ENCODE results near the gene CMTM4.

Gene CMTM4

DNA sequence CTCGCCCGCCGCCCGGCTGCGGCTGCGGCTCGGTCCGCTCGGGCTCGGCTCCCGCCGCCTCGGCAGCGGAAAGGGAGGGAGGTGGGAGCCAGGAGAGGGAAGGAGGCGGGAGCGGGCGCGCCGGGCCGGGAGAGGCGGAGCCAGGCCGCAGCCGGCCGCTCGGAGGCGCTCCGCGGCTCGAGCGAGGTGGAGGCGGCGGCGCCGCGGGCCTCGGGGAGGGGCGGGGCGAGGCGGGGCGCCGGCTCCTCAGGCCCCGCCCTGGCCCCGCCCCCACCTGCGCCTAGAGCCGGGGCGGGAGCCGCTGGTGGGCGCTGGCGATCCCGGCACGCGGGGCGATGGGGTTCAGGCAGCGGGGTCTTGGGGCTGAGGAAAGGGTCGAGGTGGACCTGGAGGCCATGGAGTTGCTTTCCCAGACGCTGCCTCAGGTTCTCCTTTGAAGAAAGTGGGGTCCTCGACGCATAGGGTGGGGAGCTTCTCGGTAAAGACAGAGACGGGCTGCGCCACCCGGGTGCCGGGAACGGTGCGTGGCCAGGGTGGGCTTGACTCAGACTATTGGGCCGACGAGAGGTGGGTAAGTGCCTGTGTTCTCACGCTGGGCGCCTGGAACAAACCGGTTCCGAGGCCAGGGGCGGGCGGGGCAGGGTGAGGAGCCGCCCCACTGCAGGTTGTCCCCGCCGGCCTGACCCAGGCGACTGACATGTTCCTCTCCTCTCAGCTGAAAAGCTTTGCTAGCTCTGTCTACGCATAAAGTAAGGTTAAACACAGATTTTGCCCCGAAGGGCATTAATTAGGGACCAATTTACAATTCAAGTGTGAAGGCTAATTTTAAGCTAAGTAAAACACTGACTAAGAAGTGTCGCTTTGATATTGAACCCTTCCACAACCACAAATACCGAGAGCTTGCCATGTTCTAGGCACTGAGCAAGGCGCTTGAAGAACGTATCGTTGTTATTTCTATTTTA, at the start of gene CMTM4:
Gene CMTM4 (minus strand): TSS at position 75 of the 962 bp plus-strand sequence. CDS start 218 bp downstream, outside the sequence.
- peak; percentile 93 for ATAC-seq

GRCh38 chr16:66746048-66746447, 49.5 kb upstream of the CMTM4 start:
- DNase-seq (no peak), ATAC-seq (no peak)

More for the DNA sequence above, at the start of gene CMTM4:
- DNase-seq: peak; percentile 83

DNA sequence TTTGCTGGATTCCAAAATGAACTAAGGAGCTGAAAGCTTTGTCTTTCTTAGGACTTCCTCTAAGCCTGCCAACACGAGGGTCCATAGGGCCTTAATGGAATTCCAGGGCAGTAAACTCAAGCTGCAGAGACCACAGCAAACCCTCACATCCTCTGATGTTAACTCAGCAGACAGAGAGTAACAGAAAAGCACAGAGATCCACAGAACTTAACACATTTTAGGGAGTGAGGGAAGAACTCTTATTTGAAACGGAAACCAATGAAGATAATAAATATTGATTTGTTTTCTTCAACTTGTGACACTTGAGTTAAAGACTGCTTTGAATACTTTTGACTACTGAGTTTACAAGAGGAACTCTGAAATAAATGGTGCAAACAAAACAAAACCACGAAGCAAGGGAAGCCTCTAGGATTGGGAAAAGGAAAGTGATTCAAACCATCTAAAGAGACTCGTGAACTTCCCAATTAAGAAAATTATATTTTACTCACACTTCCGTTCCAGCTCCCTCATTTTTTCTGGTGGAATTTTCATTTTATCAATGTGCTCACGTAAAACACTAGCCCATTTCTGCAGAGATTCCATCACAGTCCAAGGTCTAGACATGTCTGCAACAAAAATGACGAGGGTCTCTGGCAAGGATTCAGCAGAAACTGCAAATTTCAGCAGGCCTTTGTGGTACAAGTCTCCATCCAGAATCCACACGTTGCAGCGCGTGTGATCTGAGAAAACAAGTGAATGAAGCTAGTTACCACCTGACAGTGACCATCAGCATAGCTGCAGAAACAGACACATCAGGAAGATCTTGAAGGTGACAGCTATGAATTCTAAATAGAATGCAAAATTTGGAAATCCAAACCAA, 45.6 kb upstream of the CMTM4 start:
- no peak for ATAC-seq
- DNase-seq: no peak

DNA sequence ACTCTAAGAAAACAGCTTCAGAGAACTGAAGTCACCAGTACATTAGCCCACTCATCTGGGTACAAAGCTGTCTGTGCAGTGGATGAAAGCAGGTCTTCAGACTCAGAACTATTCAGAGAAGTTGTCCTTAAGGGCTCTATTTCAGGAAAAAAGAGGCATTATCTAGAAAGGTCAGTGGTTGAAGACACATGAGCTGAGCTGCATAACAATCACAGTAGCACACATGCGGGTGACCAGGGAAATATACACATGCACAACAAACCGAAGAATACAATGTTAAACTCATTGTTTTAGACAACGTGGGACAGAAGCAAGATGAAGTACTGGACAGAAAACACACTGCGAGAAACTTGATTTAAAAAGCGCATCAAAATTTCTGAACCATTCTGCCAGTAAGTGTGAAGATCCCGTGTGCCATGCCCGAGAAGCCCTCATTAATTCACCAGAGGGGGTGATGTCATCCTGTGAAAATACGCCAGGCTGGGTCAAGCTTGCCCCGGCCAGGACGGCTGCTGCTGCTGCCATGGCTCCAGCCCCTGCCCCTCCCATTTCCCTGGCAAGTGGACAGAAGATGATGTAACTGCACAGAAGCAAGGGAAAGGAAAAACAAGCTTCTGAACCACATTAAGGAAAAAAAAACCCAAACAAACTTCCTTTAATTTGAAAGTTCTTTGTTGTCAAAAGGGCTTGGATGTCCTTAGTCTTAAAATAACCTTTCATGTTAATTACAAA, 44.8 kb upstream of the CMTM4 start:
- ATAC-seq (no peak), DNase-seq (no peak)

DNA sequence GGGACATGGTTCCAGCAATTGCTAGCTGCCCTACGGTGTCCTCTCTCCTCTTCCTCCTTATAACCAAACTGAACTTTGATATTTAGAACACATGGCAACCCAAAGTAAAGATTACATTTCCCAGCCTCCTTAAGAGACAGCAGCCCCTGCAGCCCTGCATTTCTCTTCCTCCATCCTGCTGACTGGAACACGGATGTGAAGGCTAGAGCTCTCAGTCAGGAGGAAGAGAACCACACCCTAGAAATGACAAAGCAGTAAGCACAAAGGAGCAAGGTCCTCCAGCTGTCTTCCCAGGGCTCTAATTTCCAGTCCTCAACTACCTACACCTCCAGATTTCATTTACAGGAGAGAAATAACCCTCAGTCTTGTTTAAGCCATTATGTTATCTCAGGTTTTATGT, 44.0 kb upstream of the CMTM4 start:
- no peak for DNase-seq
- ATAC-seq: no peak

DNA sequence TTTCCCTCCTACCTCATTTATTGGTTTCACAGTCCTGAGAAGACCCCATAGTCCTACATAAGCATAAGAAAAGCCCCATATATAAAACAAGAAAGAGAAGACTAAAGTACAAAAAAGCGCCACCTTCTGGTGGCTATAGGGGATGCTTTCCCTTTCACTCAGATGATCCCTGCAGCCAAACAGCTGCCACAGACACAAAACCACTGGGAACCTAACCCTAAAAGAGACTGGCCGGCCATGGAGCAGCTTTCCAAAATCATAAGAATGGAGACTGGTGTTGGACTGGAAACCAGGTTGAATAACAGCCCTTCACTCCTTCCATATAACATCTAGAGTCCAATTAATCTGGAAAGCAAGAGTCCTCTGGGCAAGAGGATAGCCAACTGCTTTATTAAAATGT, 43.5 kb upstream of the CMTM4 start:
- ATAC-seq (peak; percentile 52), DNase-seq (peak; percentile 29)

- DNase-seq (peak; percentile 18), ATAC-seq (no peak)
Observed at GRCh38 chr16:66735891-66736290, 39.3 kb upstream of the CMTM4 start.

- no peak for DNase-seq
- ATAC-seq: no peak
Observed at GRCh38 chr16:66731101-66731500, 34.6 kb upstream of the CMTM4 start.

GRCh38 chr16:66728804-66729203, 32.3 kb upstream of the CMTM4 start:
- no peak for ATAC-seq

GRCh38 chr16:66728117-66728787, 31.7 kb upstream of the CMTM4 start:
- ATAC-seq: peak; percentile 73
- DNase-seq: no peak

More at GRCh38 chr16:66728804-66729203, 32.3 kb upstream of the CMTM4 start:
- no peak for DNase-seq

DNA sequence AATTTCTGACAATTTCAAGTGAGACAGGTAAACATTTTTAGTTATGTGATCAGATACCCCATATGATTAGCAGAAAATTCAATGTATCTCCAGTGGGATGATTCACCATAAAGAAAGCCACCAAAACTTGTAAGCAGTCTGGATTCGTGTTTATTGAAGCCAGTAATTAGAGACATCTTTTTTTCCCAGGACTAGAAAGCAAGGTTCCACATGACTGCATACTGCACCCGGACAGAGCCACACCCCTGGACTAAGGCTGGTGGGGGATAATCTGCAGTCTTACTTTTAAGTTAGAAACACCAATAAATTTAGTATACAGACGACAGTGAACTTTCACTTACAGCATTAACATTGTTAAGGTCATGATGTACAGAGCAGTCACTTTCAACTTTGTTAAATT, 24.2 kb upstream of the CMTM4 start:
- ATAC-seq: no peak
- DNase-seq: no peak

- DNase-seq: no peak
- ATAC-seq: no peak
Observed at GRCh38 chr16:66719246-66719645, 22.7 kb upstream of the CMTM4 start.

GRCh38 chr16:66717776-66718175, 21.2 kb upstream of the CMTM4 start:
- DNase-seq (no peak), ATAC-seq (no peak)

DNA sequence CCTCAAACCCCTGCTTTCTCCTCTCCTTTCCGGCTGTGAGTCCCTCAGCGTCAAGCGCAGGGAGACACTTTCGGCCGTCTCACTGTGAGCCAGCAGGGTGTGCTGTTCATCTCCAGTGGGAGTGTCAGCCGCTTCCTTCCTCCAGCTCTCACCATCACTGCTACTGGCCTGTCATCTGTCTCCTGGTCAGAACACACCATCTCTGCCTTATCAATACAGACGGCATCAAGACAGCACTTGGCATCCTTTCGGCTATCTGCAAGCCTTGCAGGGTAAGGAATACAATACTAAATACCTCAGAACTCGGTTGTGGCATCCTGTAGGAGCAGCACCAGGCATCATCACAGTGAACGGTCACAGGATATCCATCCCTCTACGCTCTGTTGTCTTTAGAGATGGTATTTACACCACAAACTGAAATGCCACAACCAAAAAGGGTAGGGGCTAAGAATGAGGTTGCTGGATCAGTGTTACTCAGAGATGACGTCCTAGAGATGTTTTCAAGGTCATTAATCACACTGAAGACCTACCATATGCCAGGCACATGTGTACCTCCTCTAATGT, 20.7 kb upstream of the CMTM4 start:
- ATAC-seq: peak; percentile 32
- DNase-seq: peak; percentile 11

DNA sequence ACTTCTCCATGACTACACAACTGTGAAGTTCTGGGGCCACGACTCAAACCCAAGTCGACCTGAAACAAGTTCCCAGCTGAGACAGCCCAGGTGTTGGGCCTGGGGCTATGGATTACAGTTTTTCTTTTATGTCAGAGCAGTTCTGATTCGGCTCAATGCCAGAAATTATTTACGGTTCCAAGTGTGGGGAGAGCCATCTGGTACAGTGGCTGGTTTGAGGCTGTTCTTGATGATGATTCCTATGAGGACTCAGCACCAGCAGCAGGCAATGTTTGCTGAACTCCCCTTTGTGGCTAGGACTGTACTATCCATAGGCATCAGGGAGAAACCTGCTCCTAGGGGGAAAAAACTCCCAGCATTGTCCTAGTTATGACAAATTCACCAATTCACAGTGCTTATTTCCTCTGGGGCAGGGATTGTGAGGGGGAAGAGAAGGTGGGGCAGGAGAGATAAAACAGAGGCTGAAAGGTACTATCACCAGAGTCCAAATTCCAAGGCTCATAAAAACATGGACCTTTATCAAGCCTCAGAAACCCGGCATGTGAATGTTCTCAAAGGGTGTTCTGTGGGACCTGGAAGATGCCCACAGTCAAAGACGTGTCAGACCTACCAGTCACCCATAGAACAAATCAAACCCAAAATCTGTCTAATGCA, 18.2 kb upstream of the CMTM4 start:
- ATAC-seq: no peak
- no peak for DNase-seq

DNA sequence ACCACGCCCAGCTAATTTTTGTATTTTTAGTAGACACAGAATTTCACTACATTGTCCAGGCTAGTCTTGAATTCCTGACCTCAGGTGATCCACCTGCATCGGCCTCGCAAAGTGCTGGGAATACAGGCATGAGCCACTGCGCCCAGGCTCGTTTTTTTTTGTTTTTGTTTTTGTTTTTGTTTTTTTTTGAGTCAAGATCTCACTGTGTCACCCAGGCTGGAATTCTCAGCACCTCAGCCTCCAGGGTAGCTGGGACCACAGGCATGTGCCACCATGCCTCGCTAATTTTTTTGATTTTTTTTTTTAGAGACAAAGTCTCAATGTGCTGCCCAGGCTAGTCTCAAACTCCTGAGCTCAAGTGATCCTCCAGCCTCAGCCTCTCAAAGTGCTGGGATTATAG, 17.5 kb upstream of the CMTM4 start:
- DNase-seq: no peak
- ATAC-seq: no peak

DNA sequence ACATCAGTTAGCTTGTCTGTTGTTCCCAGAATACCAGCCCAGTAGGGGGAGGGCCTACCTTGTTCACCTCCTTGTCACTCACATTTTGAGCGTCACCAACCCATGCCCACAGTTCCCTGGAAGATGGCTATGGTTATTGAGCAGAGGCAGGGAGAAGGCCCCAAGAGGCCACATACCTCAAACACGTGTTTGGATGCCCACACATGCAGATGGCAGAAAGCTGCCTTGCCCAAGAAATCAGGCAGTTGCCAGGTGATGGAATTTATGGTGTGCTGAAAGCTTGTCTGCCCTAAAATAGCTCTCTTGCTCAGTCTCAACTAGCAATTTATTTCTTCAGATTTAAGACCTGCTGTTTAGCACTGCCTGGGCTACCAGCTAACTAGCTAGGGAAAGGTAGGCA, 16.5 kb upstream of the CMTM4 start:
- DNase-seq (no peak), ATAC-seq (no peak)

GRCh38 chr16:66712512-66712911, 16.0 kb upstream of the CMTM4 start:
- peak; percentile 47 for ATAC-seq

GRCh38 chr16:66711581-66711980, 15.0 kb upstream of the CMTM4 start:
- DNase-seq (no peak), ATAC-seq (no peak)

More at GRCh38 chr16:66712512-66712911, 16.0 kb upstream of the CMTM4 start:
- no peak for DNase-seq

DNA sequence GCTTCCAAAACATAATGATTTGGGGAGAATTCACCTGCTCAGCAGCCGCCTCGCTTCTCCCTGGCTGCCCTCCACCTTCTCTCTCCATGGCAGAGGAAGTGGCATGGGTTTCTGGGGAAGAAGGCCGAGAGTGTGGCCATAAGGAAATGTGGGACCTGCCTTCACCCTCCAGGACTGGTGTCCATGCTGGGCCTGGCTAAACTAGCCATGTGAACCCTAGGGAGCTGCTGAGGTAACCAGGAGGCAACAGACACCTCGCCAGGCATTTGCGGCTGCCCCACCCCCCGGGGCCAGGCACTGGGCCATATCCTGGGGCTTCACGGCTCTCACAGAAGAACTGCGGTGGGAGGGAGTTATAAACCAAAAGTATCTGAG, 9.9 kb upstream of the CMTM4 start:
- ATAC-seq (no peak), DNase-seq (no peak)
